Stimulated activated CD4-positive, alpha-beta T cell treated with anti-CD3 and anti-CD28 coated beads, Interleukin-1b, Interleukin-23, amount 100 ng/mL, for 48 hours (primary cell): Measurements from ENCODE around the gene KDM1B.
"Not testable (repeated sequence)": the region's sequence is repeated elsewhere in the genome, so short reads cannot be mapped to it uniquely, and the experiment has no call there.

Source experiments
- DNase-seq: peaks from one replicate; pipeline ENCODE4 v3.0.0-alpha.2; 2020

KDM1B gene

DNA sequence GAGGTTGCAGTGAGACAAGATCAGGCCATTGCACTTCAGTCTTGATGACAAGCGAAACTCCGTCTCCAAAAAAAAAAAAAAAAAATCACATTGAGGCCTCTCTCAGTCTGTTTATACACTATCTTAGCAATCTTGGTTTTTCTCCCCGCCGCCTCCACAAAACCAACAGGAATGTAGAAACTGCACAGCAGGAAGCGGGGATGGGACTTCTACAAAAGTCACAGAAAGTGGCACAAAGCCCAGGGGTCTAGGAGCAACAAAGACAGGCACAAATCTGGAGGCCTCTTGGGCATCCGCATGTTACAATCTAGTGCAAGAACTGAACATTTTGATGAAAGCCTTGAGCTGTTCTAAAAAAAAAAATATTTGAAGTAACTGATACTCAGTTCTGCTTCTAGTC lies 48.6 kb downstream of the KDM1B start:
- no peak for DNase-seq

DNA sequence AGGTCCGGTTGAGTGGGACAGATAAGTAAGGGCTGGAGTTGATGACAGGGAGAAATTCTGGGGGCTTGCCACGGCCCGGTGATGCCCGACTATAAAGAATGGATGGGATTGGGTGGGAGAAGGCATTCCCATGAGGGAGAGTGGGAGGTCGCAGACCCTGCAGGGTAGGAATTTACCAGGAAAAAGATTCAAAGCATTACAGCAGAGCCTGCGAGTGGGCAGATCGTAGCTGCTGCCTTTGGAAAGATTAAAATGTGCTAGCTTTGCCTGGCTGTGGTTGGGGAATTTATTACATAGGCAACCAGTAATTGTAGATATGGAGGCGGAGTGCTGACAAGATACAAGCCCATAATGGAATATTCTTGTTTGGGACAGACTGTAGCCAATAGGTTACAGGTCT lies 49.5 kb downstream of the KDM1B start:
- DNase-seq: no peak

DNA sequence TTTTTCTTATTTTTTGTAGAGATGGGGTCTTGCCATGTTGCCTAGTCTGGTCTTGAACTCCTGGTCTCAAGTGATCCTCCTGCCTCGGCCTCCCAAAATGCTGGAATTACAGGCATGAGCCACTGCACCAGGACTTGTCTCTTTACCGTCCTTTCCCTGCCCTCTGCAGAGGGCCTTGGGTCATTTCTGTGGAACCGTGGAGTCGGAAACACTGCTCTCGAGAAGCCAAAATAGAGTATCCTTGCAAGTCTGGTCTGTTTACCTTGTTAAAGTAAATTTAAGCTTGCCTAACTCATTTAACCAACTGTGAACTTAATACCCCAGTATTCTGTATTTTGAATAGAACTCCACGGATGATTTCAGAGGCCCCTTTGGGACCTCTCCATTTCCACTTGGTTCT lies 51.4 kb downstream of the KDM1B start:
- DNase-seq: no peak

GRCh38 chr6:18207438-18207837 lies 52.2 kb downstream of the KDM1B start:
- DNase-seq: no peak

DNA sequence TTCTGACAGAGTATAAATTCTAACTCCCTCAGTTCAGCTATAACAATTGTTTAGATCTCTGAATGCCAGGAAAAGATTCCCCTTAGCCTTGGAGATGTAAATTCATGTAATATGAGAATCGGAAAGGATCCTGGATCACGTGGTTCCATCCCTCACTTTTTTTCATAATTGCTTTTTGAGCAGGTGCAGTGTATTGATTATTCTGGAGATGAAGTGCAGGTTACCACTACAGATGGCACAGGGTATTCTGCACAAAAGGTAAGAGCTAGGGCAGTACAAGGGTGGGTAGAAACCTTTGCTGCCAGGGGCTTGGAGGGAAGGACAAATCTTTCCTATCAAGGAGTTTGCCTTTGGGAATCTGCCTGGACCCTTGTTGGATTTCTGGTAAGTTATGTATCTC lies 52.7 kb downstream of the KDM1B start:
- DNase-seq: no peak

GRCh38 chr6:18208778-18209177 lies 53.6 kb downstream of the KDM1B start:
- not testable (repeated sequence) for DNase-seq

DNA sequence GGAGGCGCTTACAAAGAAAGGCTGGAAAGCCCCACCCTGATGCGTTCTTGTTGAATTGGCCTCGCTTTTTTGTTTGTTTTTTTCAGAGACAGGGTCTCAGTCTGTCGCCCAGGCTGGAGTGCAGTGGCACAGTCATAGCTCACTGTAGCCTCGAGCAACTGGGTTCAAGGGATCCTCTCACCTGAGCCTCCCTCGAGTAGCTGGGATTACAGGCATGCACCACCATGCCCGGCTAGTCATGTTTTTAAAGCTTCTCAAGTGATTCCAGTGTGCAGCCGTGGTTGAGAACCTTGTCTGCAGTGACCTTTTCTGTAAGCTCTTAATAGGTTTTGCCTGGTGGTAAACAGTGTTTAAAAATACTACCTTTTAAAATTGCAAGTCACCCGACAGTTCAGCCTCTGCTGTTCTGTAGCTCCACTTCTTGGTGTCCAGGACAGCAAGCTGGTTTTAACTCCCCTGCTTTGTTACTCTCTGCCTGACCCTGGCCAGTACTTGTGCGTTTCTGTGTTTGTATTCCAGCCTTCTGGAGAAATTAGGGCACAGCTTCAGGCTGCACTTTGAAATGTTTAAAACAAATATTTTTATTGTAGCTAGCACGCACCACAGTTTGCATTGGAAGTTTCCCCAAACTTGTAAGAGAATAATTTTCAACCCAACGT lies 54.4 kb downstream of the KDM1B start:
- DNase-seq: no peak

DNA sequence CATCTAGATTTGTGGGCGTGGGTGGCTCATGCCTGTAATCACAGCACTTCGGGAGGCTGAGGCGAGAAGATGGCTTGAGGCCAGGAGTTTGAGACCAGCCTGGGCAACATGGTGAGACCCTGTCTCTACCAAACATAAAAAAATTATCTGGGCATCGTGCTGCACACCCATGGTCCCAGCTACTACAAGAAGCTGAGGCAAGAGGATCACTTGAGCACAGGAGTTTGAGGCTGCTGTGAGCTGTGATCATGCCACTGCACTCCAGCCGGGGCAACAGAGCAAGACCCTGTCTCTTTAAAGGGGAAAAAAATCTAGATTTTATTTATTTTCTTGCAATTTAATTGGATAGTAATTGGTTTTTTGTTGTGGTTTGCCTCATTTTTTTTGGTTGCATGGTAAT lies 55.5 kb downstream of the KDM1B start:
- no peak for DNase-seq

- DNase-seq: peak; percentile 45
Observed at GRCh38 chr6:18211338-18211737, 56.1 kb downstream of the KDM1B start.

DNA sequence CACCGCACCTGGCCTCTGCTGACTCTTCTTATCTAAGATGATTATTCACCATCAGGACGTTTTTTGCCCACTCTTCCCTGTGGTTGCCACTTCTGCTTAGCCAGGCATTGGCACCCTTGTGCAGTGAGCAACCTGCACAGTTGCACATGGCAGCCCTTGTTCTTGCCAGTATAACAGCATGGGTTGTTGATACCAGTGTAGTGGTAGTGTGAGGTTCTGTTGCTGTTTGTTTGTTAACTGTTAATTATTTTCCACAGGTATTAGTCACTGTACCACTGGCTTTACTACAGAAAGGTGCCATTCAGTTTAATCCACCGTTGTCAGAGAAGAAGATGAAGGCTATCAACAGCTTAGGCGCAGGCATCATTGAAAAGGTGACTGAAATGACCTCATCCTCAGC lies 57.0 kb downstream of the KDM1B start:
- no peak for DNase-seq

- no peak for DNase-seq
Observed at GRCh38 chr6:18213439-18213838, 58.2 kb downstream of the KDM1B start.

- DNase-seq: no peak
Observed at GRCh38 chr6:18214003-18214402, 58.8 kb downstream of the KDM1B start.

DNA sequence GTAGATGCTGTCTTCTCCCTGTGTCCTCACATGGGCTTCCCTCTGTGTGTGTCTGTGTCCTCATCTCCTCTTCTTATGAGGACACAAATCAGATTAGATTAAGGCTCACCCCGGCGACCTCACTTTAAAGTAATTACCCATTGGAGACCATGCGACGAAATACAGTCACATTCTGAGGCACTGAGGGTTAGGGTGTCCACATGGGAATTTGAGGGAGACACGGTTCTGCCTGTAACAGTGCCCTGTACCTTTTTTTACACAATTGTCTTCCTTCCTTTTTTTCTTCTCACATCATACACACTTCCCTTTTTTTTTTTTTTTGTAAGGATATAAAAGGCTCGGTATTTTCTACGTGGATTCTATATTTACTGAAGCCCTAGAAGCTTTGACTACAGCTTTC lies 60.2 kb downstream of the KDM1B start:
- DNase-seq: no peak

- no peak for DNase-seq
Observed at GRCh38 chr6:18216411-18216810, 61.2 kb downstream of the KDM1B start.

- no peak for DNase-seq
Observed at GRCh38 chr6:18218233-18218632, 63.0 kb downstream of the KDM1B start.

- DNase-seq: no peak
Observed at GRCh38 chr6:18219591-18219990, 64.4 kb downstream of the KDM1B start.

DNA sequence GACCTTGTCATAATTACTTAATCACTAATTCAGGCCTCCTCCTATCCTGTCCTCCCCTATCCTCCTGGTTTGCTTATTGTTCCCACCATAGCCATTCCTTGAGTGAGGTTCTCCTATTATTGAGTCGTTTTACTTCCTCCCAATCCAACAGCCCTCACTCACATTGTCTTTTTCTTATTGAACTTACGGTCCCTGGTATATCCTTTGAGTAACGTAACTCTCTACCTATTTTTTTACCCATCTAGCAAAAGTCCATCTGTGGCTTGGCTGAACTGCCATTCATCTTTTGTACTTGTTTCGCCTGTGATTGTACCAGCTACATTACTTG lies 66.0 kb downstream of the KDM1B start:
- DNase-seq: no peak

- DNase-seq: not testable (repeated sequence)
Observed at GRCh38 chr6:18226451-18227105, 71.4 kb downstream of the KDM1B start.

GRCh38 chr6:18227166-18227565 lies 71.9 kb downstream of the KDM1B start:
- DNase-seq: not testable (repeated sequence)

- not testable (repeated sequence) for DNase-seq
Observed at GRCh38 chr6:18228590-18228989, 73.4 kb downstream of the KDM1B start.

DNA sequence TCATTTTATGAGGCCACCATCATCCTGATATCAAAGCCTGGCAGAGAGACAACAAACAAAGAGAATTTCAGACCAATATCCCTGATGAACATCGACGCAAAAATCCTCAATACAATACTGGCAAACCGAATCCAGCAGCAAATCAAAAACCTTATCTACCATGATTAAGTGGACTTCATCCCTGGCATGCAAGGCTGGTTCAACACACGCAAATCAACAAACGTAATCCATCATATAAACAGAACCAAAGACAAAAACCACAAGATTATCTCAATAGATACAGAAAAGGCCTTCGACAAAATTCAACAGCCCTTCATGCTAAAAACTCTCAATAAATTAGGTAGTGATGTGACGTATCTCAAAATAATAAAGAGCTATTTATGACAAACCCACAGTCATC lies 76.6 kb downstream of the KDM1B start:
- DNase-seq: not testable (repeated sequence)

DNA sequence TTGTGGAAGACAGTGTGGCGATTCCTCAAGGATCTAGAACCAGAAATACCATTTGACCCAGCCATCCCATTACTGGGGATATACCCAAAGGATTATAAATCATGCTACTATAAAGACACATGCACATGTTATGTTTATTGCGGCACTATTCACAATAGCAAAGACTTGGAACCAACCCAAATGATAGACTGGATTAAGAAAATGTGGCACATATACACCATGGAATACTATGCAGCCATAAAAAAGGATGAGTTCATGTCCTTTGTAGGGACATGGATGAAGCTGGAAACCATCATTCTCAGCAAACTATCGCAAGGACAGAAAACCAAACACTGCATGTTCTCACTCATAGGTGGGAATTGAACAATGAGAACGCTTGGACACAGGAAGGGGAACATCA lies 78.5 kb downstream of the KDM1B start:
- DNase-seq: not testable (repeated sequence)

- no peak for DNase-seq
Observed at GRCh38 chr6:18234564-18234963, 79.3 kb downstream of the KDM1B start.

GRCh38 chr6:18235524-18235923 lies 80.3 kb downstream of the KDM1B start:
- DNase-seq: no peak

DNA sequence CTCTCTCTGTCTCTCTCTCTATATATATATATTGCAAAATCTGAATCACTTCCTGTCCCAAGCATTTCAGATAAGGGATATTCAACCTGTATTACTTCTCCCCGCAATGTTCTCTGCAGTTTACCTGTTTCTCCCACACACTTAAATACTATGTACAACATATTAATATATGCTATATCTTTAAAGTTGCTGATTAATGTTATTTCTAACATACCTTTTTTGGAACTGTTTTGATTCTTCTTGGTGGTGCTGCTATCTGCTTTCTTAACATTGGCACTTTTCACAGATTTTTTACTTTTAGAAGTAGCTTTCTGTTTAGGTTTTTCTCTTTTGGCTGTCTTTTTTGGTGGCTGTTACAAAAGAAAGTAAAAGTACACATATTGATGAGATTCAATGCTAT lies 81.9 kb downstream of the KDM1B start:
- no peak for DNase-seq
